22Rv1 (cell line): ENCODE results near the gene FAM204A.

ENCODE experiments used
- H3K27ac ChIP-seq: fragments of 450-650 bp; 2 replicates; pipeline ENCODE4 v1.5.1; 2017
- ZFX ChIP-seq: fragments of 450-650 bp; IDR thresholded peaks from 2 replicates; pipeline ENCODE4 v1.6.1; 2017; ENCODE audit warnings: antibody characterized with exemption, borderline replicate concordance
- TF ChIP-seq, protein P1 (sequence below): fragments of 450-650 bp; IDR thresholded peaks from 2 replicates; pipeline ENCODE4 v1.5.1; 2017; ENCODE audit warnings: mild to moderate bottlenecking

FAM204A gene

GRCh38 chr10:118365702-118366101 lies 23.6 kb upstream of the FAM204A start:
- TF ChIP-seq ZFX, result no peak
- TF ChIP-seq, protein P1, sequence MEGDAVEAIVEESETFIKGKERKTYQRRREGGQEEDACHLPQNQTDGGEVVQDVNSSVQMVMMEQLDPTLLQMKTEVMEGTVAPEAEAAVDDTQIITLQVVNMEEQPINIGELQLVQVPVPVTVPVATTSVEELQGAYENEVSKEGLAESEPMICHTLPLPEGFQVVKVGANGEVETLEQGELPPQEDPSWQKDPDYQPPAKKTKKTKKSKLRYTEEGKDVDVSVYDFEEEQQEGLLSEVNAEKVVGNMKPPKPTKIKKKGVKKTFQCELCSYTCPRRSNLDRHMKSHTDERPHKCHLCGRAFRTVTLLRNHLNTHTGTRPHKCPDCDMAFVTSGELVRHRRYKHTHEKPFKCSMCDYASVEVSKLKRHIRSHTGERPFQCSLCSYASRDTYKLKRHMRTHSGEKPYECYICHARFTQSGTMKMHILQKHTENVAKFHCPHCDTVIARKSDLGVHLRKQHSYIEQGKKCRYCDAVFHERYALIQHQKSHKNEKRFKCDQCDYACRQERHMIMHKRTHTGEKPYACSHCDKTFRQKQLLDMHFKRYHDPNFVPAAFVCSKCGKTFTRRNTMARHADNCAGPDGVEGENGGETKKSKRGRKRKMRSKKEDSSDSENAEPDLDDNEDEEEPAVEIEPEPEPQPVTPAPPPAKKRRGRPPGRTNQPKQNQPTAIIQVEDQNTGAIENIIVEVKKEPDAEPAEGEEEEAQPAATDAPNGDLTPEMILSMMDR, result no peak
- no peak overlapping the region for H3K27ac ChIP-seq

GRCh38 chr10:118362103-118362502 lies 20.0 kb upstream of the FAM204A start:
- TF ChIP-seq, protein P1, result no peak
- no peak for TF ChIP-seq ZFX
- no peak overlapping the region for H3K27ac ChIP-seq

- H3K27ac ChIP-seq, result no peak overlapping the region
- TF ChIP-seq, protein P1, result no peak
- TF ChIP-seq ZFX, result no peak
Observed at GRCh38 chr10:118358327-118358726, 16.2 kb upstream of the FAM204A start.

DNA sequence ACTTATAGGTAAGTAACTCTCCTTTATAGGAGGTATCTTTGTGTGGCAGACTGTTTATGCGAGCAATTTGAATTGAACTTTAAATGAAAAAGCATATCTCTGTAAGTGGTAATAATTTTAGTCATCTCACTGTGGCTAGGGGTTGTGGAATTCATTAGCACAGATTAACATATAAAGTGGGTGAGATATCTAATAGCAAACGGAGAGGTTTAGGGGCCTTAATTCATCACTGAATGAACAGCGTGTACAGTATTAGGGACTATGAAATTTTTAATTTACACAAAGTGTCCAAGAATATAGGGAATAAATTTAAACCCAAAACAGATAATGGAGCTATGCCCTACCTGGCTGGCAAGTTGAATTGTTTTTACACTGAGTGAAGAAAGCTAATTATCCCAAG lies 15.7 kb upstream of the FAM204A start:
- TF ChIP-seq, protein P1, result no peak
- TF ChIP-seq ZFX, result no peak
- no peak overlapping the region for H3K27ac ChIP-seq

- H3K27ac ChIP-seq, result no peak overlapping the region
- TF ChIP-seq, protein P1, result no peak
- TF ChIP-seq ZFX, result no peak
Observed at GRCh38 chr10:118356628-118357027, 14.5 kb upstream of the FAM204A start.

DNA sequence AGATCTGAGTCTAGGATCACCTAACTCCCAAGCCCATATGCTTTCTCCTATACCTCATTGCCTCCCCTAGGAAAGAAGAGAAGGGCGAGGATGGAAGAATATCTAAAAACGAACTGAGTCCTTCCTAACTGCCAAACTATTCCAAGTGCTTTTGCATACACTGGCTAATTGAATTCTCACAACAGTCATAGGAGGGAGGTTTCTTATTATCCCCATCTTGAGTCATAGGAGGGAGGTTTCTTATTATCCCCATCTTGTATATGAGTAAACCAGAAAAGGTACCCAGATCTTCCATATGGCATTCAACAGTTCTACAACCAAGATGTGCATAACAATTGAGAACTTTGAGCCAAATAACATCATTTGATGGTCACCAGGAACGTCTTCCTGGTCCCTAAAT lies 13.1 kb upstream of the FAM204A start:
- no peak overlapping the region for H3K27ac ChIP-seq
- TF ChIP-seq, protein P1, result no peak
- no peak for TF ChIP-seq ZFX

DNA sequence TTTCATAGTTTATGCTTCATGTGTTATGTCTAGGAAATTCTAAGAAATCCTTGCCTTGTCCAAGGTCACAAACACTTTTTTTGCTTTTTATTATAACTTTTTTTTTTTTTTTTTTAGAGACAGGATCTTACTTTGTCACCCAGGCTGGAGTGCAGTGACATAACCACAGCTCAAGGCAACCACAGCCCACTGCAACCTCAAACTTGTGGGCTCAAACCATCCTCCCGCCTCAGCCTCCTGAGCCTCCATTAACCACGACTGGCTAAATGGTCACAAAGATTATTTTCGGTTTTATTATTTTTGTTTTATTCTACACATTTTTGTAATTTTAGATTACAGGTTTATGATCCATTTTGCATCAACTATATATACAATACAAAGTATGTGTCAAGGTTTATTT lies 7.1 kb upstream of the FAM204A start:
- no peak overlapping the region for H3K27ac ChIP-seq
- TF ChIP-seq, protein P1, result no peak
- TF ChIP-seq ZFX, result no peak
